ENCODE measurements around the gene BPIFB3. TPM values are rescaled to one million over a fixed set of nuclear protein-coding genes. Genes with fewer than 3 reads are reported as not detected.

Gene BPIFB3
- total and polyA plus RNA-seq, 2 of the 4 experiments (the other 2 are of a cell fraction), result not detected

GRCh38 chr20:33086052-33086722 is 32.5 kb downstream of the BPIFB3 start:
- Histone ChIP-seq H3K9me3 (ENCODE audit: control insufficient read depth, insufficient read depth, low read length) (no peaks in the 10 kb centered on the region), H3K27me3 (ENCODE audit: control insufficient read depth, insufficient read depth, low read length) (no peaks in the 10 kb centered on the region; the same call in none of the 2 replicates), H3K18ac (ENCODE audit: low read depth, low read length) (no peak overlapping the region), H4K91ac (ENCODE audit: insufficient read depth, low read depth, low read length) (no peak overlapping the region), H3K56ac (ENCODE audit: extremely low read depth, insufficient read depth, low read length) (no peak overlapping the region), H3K9me1 (ENCODE audit: insufficient read depth, low read length) (no peaks in the 10 kb centered on the region), H3K4me1 (ENCODE audit: control insufficient read depth, insufficient read depth, low read length) (no peaks in the 10 kb centered on the region), H2AK9ac (replicated peaks; ENCODE audit: low read depth, low read length, poor library complexity) (no peak overlapping the region), H3K36me3 (ENCODE audit: control insufficient read depth, insufficient read depth, low read length) (no peaks in the 10 kb centered on the region), H3K9ac (ENCODE audit: low read depth, low read length) (no peak overlapping the region), H3K23ac (ENCODE audit: low read depth, low read length) (no peak overlapping the region), H2BK15ac (ENCODE audit: low read depth, low read length) (no peak overlapping the region), H2BK5ac (ENCODE audit: low read depth, low read length, poor library complexity, severe bottlenecking) (no peak overlapping the region), H3K14ac (replicated peaks; ENCODE audit: low read depth, low read length) (no peak overlapping the region), H3K4me2 (ENCODE audit: low read depth, low read length) (no peak overlapping the region), H3K4ac (ENCODE audit: low read depth, low read length) (no peak overlapping the region), H2BK20ac (ENCODE audit: low read depth, low read length) (no peak overlapping the region), H3K27ac (ENCODE audit: insufficient read depth, low read length) (no peak overlapping the region), H2BK120ac (ENCODE audit: low read depth, low read length) (no peak overlapping the region), H2AFZ (replicated peaks; ENCODE audit: low read length, poor library complexity) (no peak overlapping the region), H2AK5ac (ENCODE audit: low read depth, low read length) (no peak overlapping the region), H3K79me1 (ENCODE audit: low read depth in 1 of 2, low read length in 2 of 2) (no peaks in the 10 kb centered on the region), H4K5ac (ENCODE audit: low read depth, low read length) (no peak overlapping the region), H3K4me3 (ENCODE audit: insufficient read depth, low read depth, low read length) (no peak overlapping the region), H4K20me1 (ENCODE audit: insufficient read depth, low read length) (no peaks in the 10 kb centered on the region), H4K8ac (ENCODE audit: low read depth in 2 of 2, low read length in 2 of 2) (no peak overlapping the region)
- intact Hi-C loops (cut with micrococcal nuclease), result no loop called here
- ATAC-seq (ENCODE audit: low read depth) (no peak), DNase-seq (no peak)
- in situ Hi-C loops (cut with MboI; ENCODE audit: low sequenced_read_pairs), result no loop called here
- CTCF ChIA-PET, result interaction anchor here (0.8 kb wide), 1 partner anchor 10 kb away, joined by 3 read pairs; no protein-coding TSS in a partner anchor
- no CpG with 5 or more reads among the region's 14 CpGs for WGBS, 2 experiments (ENCODE audit: extremely low coverage in 2 of 2, insufficient read length in 1 of 2)
- BruUV-seq (replicated peaks), result no TSS peak
- TF ChIP-seq USF2 (IDR thresholded peaks at IDR 0.05; ENCODE audit: low read depth, low read length) (no peak), MAFK (IDR thresholded peaks at IDR 0.05; ENCODE audit: low read depth, low read length) (no peak), RFX5 (IDR thresholded peaks at IDR 0.05; ENCODE audit: low read depth, low read length) (no peak), RAD21 (IDR thresholded peaks at IDR 0.05; ENCODE audit: low read length) (no peak), SMC3 (IDR thresholded peaks at IDR 0.05; ENCODE audit: low read depth, low read length) (no peak)
- POLR2A ChIA-PET (ENCODE audit: unreplicated experiment), result no interaction called here
- dilution Hi-C loops (cut with HindIII; ENCODE audit: low sequenced_read_pairs, unreplicated experiment), result no loop called here

Data from IMR-90 (cell line).